HK-2 (cell line): ENCODE measurements around the gene CREB3L2.

Source experiments
- DNase-seq: peaks from one replicate; pipeline ENCODE4 v3.0.0-alpha.2; 2018; ENCODE audit not compliant: unreplicated experiment

The CREB3L2 gene

DNA sequence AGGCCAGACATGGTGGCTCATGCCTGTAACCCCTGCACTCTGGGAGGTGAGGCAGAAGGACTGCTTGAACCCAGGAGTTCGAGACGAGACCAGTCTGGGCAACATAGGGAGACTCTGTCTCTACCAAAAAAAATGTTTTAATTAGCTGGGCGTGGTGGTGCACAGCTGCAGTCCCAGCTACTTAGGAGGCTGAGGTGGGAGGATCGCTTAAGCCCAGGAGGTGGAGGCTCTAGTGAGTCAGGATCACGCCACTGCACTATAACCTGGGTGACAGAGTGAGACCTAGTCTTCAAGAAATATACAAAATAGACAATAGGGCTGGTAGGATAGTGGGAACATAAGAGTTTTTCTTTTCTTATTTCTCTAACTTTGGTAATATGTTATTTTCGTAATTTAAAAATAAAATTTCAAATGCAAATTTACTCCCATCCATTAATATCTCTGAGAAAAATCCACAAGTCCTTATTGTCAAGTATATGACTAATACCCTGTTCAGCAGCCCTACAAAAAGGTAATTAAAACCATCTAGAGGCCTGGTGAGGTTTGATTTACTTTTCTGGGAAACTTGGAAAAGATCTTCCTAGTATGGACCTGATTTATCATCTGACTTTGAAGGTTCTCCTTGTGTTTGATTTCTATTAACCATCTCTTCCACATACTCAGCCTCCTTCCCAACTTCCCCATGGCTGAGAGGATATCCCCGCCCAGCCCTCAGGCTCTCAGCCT lies 50.0 kb downstream of the CREB3L2 start:
- no peak for DNase-seq

DNA sequence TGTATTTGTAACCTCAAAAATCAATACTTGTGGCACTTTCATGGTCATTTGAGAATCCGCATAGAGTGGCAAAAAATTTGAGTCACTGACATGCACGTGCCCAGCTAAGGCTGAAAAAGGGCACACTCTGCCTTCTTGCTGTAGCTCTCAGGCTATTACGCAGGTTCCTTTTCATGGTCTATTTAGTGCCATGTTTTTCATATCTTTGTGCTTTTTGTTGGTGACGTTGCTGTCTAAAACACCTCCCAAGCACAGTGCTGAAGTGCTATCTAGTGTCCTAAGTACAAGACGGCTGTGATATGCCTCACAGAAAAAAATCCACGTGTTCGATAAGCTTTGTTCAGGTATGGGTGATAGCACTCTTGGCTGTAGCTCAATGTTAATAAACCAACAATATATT lies 50.9 kb downstream of the CREB3L2 start:
- DNase-seq: no peak

DNA sequence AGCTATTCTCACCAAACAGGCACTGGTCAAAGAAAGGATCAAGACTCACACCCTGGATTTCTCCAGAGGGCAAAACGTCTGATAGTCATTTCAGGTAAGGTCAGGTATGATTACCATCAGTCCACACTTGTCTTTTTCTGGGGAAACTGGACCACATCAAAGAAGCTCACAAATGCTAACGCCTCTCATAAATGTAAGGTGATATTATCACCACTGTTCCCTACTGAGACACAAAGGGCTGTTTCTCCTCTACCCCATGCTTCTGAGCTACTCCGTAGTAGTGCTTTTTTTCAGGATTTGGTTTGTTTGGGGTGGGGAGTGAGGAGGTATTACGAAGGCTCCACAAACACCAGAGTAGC lies 51.6 kb downstream of the CREB3L2 start:
- no peak for DNase-seq

DNA sequence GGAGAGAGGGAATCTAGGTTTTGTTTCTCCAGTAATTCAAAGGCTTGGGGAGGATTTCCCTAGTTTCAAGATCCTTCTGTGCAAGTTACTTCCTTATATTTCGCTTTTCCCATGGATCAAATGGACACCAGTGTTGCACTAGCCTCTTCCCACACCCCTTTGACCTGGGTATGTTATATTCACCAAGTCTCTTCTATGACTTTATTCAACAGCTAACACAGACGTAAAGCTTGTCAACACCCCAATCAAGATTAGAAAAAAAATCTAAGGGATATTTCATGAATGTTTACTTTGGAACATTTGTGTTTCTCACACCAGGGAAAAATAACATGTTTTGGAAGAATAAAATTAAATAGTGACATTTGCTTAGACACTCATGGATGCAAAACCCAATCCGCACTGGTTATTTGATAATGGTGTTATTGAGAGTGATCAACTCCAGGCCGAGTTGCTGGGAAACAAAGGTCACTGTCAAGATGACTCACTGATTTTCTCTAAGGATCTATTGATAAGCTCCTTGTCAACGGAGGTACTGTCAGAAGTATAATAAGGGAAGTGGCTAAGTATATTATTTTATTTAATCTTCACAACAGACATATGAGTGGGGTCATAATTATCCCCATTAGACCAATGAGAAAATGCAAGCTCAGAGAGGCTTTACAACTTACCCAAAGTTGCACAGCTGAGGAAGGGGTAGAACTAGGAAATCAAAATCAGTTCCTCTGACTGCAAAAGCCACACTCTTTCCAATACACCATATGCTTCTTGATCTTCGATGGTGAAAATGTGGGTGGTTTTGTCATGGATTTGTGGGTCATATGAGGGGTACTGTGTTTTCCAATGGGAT lies 52.2 kb downstream of the CREB3L2 start:
- DNase-seq: no peak

DNA sequence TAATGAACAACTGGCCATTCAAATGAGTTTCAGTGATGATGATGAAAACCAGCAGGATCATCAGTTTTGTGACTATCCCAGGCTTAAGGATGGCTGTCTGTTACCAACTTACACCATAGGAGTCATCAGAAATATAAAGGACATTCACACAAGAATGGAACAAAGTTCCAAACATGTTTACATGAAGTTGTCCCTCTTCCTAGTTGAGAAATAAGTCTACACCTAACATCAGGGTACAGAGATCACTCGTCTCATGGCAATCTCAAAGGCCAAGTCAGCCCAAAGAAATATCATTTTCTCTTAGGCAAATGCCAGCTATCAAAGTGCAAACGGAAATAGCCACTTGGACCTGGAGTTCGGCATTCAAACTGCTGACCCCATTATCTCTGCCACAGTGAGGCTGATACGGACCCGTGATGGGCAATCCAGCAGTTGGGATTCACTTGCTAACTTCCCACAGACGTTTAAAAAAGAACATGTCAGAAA lies 53.0 kb downstream of the CREB3L2 start:
- DNase-seq: no peak

DNA sequence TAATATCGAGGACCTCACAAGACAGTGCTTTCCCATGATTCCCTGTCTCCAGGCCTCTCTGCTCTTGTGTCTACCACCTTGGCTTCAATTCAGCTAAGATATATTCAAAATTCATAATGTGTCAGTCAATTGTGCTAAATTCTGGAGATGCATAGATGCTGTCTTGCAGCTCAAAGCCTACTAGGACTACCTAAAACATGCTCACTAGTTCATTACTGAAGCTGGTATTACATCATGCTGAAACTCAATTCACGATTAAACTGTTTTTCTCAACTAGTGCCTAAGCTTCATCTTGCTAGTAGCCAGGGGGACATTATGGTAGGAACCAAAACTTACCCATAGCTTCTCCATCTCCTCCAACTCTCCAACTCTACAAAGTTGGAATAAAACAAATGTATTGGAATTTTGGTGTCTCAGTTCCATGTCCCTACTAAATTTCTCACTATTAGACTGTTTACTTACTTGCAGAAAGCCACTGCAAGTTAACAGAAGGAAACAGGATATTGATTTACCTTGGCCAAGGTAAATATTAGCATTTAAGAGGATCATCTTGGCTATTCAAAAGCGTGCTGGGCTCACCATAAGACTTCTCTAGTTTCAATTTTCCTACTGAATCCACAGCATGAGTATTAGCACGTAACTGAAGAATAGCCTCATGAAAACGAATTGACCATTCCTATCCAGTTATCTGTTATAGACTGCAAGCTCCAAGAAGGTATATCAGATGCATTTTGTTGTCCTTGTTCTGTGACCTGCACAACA lies 53.6 kb downstream of the CREB3L2 start:
- no peak for DNase-seq

DNA sequence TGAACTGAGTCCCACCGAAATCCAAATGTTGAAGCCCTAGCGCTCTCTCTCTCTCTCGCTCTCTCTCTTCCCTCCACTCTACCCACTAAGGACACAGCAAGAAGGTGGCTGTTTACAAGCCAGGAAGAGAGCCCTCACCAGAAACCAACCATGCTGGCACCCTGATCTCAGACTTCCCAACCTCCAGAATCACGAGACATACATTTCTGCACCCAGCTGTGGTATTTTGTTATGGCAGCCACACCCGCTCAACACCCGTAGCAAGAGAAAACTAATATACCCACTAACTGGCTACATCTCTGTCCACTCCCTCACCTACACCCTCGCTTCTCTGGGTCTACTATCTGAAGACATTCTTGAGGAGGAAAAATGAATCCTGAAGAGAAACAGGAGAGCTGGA lies 54.8 kb downstream of the CREB3L2 start:
- DNase-seq: no peak

DNA sequence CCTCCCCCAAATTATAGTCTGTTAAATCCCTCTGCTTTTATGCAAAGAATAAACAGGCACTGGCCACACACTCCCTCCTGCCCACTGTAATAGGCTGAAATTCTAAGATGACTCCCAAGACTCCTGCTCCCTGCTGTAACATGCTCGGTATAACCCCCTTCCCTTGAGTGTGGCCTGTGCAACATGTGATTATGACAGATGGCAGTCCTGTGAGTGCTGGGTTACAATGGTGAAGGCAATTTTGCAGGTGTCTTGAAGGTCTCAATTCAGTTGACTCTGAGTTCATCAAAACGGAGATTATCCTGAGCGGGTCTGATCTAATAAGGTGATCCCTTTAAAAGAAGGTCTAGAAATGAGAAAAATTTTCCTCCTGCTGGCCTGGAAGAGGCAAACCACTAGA lies 55.9 kb downstream of the CREB3L2 start:
- DNase-seq: no peak

DNA sequence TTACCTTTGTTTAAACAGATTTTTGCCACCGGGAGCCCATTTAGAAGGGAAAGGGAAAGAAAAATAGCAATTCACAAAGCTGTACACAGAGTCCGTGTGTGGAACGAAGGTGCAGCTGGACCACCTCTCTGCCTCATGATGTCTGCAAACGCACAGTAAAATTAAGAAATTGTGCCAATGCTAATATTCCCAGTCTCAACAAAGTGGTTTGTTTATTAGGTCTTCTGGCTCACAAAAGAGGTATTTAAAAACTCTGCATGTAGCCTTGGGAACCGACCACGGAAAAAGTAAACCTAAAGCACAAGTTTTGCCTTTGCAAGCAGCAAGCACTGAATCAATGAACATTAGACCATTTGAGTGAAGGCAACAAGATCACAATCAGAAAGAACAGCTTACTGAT lies 57.7 kb downstream of the CREB3L2 start:
- no peak for DNase-seq

DNA sequence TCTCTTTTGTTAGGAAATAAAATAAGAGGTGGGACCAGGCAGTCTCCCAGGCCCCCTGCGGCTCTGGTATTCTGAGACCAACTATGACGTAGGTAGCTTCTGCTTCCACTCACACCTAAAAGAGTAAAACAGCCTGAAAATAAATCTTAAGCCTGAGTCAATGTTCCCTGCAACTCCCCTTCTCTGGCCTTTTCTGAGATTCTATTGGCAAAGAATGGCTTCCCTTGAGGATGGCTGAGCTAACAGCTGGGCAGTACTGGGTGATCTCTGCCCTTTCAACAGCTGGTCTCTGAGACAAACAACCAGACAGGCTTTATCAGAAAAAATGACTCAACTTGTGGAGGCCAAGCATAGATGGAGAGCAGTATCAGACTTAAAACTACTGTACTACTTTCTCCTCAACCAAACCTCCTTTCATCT lies 58.7 kb downstream of the CREB3L2 start:
- no peak for DNase-seq

DNA sequence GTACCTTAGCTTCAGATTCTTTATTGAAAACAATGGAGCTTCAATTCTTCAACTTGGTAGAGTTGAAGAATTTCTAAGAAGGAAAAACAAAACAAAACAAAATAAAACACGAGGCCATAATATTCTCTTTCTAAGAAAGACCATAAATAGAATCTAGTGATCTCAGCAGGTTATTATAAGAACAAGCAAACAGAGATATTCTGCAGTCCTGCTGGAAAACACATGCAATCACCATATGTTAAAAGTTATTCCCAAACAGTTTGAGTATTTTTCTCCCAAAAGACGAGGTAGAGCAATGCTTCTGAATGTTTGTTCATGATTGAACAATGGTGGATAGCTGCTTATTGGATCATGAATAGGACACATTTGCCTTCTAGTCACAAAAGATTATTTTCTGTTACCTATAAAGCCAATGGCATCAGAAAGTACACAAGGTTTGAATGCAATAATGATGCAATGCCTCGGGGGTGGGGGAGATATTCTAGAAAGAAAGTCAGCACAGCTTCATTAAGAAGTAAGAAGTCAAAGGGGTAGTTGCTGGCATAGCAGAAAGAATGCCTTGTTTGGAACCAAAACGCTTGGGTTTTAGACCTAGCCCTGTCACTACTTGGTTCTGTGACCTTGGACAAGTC lies 59.3 kb downstream of the CREB3L2 start:
- no peak for DNase-seq

DNA sequence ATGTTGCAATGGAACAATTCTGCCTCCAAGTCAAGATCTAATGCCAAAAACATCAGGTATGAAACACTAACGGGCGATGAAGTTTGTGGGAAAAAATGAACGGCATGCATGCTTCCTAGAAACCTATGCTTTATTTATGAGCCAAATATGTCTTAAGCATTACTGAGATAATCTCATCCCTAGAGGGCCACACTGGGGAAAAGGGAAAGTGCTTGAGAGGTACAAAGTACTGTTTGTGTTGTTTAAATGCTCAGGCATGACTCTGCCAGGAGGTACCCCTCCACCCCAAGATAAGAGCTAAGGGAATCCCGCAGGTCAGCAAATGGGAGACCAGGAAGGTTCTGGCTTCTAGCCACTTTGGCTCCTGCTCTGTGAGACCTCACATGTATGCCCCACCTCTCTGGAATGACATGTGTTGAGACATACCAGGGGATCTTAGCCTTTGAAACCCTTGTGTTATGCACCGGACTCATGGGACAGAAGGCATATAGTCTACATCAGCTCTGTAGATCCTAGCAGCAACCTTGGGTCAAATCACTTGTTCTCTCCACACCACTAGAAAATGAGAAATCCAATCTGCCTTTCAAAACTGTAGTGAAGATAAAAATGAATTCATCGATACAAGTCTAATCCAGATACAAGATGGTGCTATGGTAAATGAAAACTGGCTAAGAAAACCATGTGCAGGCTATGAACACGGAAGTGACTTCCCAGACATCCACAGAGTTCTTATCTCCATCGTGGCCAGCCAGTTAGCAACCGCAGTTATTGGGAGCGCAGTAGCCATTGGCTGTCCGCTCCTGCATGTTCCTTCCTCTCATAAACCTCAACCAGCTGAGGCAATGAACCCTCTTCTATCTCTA lies 61.0 kb downstream of the CREB3L2 start:
- DNase-seq: no peak

DNA sequence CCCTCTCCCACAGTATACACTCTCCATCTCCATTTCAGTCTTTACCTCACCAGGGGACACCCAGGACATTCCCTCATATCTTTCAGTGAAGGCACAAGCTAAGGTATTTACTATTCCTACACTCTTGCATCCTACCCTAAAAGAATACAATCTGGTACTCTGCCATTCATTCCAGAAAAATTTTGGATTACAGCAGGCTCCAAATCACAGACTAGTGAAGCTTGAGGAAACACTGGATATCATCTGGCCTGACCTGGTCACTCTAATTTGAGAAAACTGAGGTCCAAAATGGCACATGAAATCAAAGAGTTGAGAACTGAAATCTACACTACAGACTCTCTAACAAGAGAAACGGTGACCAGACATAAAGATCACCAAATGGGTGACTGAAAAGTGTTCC lies 61.7 kb downstream of the CREB3L2 start:
- DNase-seq: no peak

DNA sequence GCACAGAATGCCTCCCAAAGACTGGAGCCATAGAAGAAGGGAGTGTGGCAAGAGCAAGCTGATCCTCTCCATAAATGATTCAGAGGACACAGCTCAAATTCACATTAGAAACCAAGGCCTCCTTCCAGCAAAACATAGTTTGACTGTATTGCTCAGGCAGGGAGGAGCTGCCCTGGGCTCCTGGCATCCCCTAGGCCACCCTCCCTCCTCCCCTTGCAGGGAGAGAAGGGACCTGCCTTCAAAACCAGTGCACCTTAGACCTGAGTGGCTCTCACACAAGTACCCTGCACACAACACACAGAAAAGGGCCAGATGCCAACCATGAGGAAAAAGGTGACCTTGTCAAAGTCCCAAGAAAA lies 64.7 kb downstream of the CREB3L2 start:
- DNase-seq: no peak

DNA sequence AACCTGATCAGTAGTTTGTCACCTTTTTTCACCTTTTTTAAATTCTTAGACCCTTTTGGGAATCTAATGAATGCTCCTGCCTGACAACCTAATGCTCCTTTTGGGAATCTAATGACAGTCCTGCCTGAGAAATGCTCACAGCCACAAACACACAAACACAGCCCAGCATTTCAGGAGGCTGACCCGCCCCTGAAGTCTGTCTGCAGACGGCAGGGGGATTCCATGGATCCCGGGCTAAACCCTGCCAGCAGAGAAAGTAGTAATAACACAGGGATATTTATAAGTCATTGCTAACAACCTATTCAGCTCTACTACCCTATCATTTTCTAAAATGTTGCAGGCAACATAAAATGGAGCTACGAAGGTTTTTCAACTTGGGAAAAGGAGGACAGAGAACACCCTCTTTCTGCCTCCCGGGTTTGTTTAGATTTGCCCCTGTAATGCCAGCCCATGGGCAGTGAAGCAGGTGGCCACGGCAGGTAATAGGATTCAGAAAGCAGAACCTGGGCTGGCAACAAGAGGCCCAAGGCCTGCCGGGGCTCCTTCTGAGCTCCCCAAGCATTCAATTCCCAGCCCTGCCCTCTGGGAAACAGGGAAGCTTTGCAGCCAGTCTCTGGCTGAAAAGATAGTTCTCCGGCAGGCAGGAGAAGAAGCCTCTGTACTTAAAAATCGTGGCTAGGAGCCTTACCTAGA lies 65.2 kb downstream of the CREB3L2 start:
- DNase-seq: no peak

DNA sequence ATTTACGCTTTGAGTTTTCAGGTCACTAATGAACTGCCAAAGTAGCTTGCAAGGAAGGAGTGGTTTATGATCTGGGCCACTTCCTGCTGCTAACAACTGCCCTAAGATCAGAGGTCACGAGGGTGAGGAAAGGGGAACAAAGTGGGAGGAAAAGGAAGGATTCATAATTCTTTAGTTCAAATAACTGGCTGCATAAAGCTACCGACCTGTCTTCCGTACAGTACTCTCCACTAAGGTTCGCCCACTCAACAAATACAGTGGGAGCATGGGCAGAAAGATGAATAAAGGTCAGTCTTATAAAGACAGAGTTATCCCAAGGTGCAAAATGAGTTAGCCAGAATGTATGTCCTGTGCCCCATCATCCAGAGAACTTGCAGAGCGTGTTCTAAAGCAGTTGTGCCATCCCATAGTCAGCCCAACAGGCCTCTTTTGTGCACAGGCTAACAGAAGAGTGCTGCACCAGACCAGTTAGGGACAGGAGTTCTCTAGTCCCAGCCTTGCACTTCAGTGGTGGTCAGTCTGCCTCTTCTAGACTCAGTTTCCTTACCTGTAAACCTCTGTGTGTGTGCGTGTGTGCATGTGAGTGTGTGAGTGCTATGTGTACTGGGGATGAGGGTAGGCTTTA lies 65.9 kb downstream of the CREB3L2 start:
- DNase-seq: no peak

DNA sequence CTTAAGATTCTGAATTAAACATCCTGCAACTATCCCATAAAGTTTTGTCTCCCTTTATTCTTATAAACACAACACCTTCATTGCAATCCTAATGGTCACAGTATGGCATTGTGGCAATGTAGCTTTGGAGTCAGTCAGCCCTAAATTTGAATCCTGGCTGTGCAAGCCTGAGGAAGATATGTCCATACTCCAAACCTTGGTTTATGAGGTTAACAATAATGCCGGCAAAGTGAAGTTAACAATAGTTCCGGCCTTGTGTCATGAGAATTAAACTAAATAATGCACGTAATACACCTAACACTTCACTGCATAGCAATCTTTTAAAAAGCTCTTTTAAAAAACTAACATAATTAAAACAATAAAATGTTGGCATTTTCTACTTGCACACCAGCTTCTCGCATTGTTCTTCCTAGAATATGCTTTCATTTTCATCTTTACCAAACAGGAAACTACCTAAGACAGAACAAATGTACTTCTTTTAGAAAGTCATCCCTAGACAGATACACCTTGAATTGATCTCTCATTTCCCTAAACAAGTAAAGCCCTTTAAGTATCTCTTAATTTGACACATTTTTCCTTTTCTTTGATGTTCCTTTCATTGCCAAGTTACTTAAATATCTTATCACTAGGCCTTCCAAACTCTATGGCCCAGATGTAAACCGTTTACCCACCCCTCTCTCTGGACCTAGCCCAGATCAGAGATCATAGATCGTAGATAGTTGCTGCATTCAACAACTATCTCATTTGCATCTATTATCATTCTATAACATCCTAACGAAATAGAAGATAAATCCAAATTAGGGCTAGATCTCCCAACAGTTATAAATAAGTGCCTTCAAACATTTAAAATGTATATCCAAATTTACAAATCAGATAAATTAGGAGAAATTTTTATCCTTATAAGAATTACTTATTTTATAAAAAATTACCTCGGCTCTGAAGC lies 66.7 kb downstream of the CREB3L2 start:
- DNase-seq: no peak

DNA sequence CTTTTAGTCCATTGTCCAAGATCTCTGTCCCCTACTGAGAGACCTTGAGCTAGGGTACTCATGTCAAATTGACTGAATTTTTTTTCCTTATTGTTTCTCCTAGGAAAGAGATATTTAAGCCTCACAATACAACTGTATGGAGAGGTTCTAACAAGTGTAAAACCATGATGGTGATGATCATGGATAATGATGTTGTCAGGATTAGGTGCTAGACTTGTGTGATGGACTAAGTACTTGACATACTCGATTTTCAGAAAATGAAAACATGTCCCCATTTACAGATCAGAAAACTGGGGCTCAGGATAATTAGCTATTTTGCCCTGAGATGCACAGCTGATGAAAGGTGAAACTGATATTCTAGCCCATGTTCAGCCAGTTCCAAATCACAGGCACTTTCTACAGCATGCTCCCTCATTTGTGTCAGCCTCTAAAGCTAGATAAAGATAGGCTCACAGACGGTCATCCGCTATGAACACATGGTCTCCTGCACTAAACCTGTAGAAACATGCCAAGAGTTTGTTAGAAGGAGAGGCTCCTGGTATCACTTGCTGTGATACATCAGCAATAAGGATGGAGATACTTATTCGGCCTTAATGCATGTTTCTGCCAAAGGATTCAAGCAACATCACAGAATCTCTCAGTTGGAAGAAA lies 67.6 kb downstream of the CREB3L2 start:
- no peak for DNase-seq
